OCI-LY7 (cell line): ENCODE data around the gene TRMO. TPM values are rescaled to one million over a fixed set of nuclear protein-coding genes. Genes with fewer than 3 reads are reported as not detected.
A peak's percentile ranks its signal among the peaks of the same experiment; 100 is the strongest.

Experiments used
- Bru-seq: library from RNA; stranded (reverse); fragments of 400-500 nt; gene quantifications from one replicate; lab custom pipeline; 2021; lab: Mats Ljungman, UMichigan
- BruChase-seq, 2 experiments: library from RNA; stranded (reverse); fragments of 400-500 nt; gene quantifications; one replicate each; lab custom pipeline; 2021; lab: Mats Ljungman, UMichigan
- BruUV-seq: library from RNA; stranded (reverse); fragments of 400-500 nt; replicated peaks from 2 replicates; lab custom pipeline; 2021; lab: Mats Ljungman, UMichigan
- CTCF ChIA-PET: fragments of 300-600 bp; sonication (Branson Sonifier 250); formaldehyde crosslinking; loops from one replicate; lab custom pipeline; 2022; ENCODE audit warnings: antibody characterized with exemption; ENCODE audit not compliant: unreplicated experiment; lab: Charles Lee
- POLR2A ChIA-PET: fragments of 300-600 bp; sonication (Branson Sonifier 250); formaldehyde crosslinking; loops from one replicate; lab custom pipeline; 2022; ENCODE audit warnings: antibody characterized with exemption; lab: Charles Lee
- DNase-seq: peaks from one replicate; pipeline ENCODE4 v3.0.0-alpha.2; 2015; ENCODE audit warnings: low spot score
- H2AFZ ChIP-seq: fragments of 200-600 bp; sonication (generic), shearing (Covaris generic); 2 replicates; pipeline ENCODE4 v1.6.1; 2014; ENCODE audit warnings: mild to moderate bottlenecking, antibody characterized with exemption, low read length, moderate library complexity
- H3K27ac ChIP-seq: fragments of 200-600 bp; sonication (generic); 2 replicates; pipeline ENCODE4 v1.5.1; 2014; ENCODE audit warnings: mixed run types, low read depth, mild to moderate bottlenecking, moderate library complexity, low read length, inconsistent platforms; ENCODE audit not compliant: poor library complexity, severe bottlenecking
- H3K36me3 ChIP-seq: fragments of 200-600 bp; sonication (generic); 2 replicates; pipeline ENCODE4 v1.6.1; 2014; ENCODE audit warnings: mild to moderate bottlenecking, antibody characterized with exemption, low read length, moderate library complexity, mixed read lengths; ENCODE audit not compliant: insufficient read depth
- H3K4me1 ChIP-seq: fragments of 200-600 bp; sonication (generic); 2 replicates; pipeline ENCODE4 v1.5.1; 2014; ENCODE audit warnings: mild to moderate bottlenecking, low read length; ENCODE audit not compliant: insufficient read depth, poor library complexity, severe bottlenecking
- H3K4me2 ChIP-seq: fragments of 200-600 bp; sonication (generic); 2 replicates; pipeline ENCODE4 v1.6.1; 2014; ENCODE audit warnings: mild to moderate bottlenecking, low read length
- H3K4me3 ChIP-seq: fragments of 200-600 bp; sonication (generic); 2 replicates; pipeline ENCODE4 v1.5.1; 2014; ENCODE audit warnings: mild to moderate bottlenecking, low read depth, low read length; ENCODE audit not compliant: poor library complexity, severe bottlenecking
- H3K79me2 ChIP-seq: fragments of 200-600 bp; sonication (generic); 2 replicates; pipeline ENCODE4 v1.6.1; 2016; ENCODE audit warnings: low read depth, mild to moderate bottlenecking, low read length, moderate library complexity, mixed read lengths; ENCODE audit not compliant: insufficient read depth
- H3K9me2 ChIP-seq: fragments of 200-600 bp; sonication (generic); 2 replicates; pipeline ENCODE4 v1.6.1; 2016; ENCODE audit warnings: mild to moderate bottlenecking, low read length, mixed read lengths; ENCODE audit not compliant: insufficient read depth
- H3K9me3 ChIP-seq: fragments of 200-600 bp; sonication (generic); 2 replicates; pipeline ENCODE4 v1.6.1; 2014; ENCODE audit warnings: mild to moderate bottlenecking, mixed run types, low read length, mixed read lengths
- H4K20me1 ChIP-seq: fragments of 200-600 bp; sonication (generic); 2 replicates; pipeline ENCODE4 v1.6.1; 2014; ENCODE audit warnings: mild to moderate bottlenecking, antibody characterized with exemption, low read length, moderate library complexity, mixed read lengths; ENCODE audit not compliant: insufficient read depth
- EZH2phosphoT487 ChIP-seq: fragments of 200-600 bp; sonication (generic); IDR thresholded peaks from 2 replicates; pipeline ENCODE4 v1.6.1; 2018; ENCODE audit warnings: low read depth, borderline replicate concordance, mild to moderate bottlenecking, mixed run types, antibody characterized with exemption, low read length, moderate library complexity, mixed read lengths
- intact Hi-C: fragments of 100-400 bp; cut with micrococcal nuclease; formaldehyde crosslinking; loops from one replicate; pipeline ENCODE4 v1.10.0; 2022; ENCODE audit not compliant: unreplicated experiment
- long read RNA-seq: library from polyadenylated mRNA; stranded (forward); transcript quantifications from one replicate; pipeline ENCODE4 v2.0.0, GENCODE V29; 2022
- total RNA-seq, 2 experiments: library from RNA; depleted of rRNA in 1 of 2; stranded (reverse); fragments of >200 nt in 1 of 2; shearing (Covaris generic) in 1 of 2; gene quantifications; 2 replicates each; pipeline ENCODE4 v1.2.3, GENCODE V29; 2014 to 2022
- TF ChIP-seq, protein P1 (sequence below): fragments of 200-600 bp; sonication (generic); conservative IDR thresholded peaks from 2 replicates; pipeline ENCODE4 v1.5.1; 2014; ENCODE audit warnings: mild to moderate bottlenecking, antibody characterized with exemption, low read length, moderate library complexity, mixed read lengths

TRMO gene, protein sequence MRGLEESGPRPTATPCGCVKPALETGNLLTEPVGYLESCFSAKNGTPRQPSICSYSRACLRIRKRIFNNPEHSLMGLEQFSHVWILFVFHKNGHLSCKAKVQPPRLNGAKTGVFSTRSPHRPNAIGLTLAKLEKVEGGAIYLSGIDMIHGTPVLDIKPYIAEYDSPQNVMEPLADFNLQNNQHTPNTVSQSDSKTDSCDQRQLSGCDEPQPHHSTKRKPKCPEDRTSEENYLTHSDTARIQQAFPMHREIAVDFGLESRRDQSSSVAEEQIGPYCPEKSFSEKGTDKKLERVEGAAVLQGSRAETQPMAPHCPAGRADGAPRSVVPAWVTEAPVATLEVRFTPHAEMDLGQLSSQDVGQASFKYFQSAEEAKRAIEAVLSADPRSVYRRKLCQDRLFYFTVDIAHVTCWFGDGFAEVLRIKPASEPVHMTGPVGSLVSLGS
- total RNA-seq (2014; rRNA removed; shearing (Covaris generic)): 17.6 and 34.7 TPM in 2 replicates
- 9.3 and 10.9 TPM in 2 replicates for total RNA-seq (2022)
- Bru-seq, nascent RNA: percentile 77 among the genes with signal in this experiment
- BruChase-seq, experiment 1, labeled RNA remaining after a 6-hour chase: percentile 57 among the genes with signal in this experiment
- BruChase-seq, experiment 2, labeled RNA remaining after a 2-hour chase: percentile 66 among the genes with signal in this experiment
- long read RNA-seq, transcript TRMO-203 (5 exons, 1,647 nt): major isoform, 7 of 23 reads
- long read RNA-seq, partial matches to known transcripts: 1 of 23 reads
- long read RNA-seq, other reads (novel, unspliced or antisense): 15 of 23 reads

DNA sequence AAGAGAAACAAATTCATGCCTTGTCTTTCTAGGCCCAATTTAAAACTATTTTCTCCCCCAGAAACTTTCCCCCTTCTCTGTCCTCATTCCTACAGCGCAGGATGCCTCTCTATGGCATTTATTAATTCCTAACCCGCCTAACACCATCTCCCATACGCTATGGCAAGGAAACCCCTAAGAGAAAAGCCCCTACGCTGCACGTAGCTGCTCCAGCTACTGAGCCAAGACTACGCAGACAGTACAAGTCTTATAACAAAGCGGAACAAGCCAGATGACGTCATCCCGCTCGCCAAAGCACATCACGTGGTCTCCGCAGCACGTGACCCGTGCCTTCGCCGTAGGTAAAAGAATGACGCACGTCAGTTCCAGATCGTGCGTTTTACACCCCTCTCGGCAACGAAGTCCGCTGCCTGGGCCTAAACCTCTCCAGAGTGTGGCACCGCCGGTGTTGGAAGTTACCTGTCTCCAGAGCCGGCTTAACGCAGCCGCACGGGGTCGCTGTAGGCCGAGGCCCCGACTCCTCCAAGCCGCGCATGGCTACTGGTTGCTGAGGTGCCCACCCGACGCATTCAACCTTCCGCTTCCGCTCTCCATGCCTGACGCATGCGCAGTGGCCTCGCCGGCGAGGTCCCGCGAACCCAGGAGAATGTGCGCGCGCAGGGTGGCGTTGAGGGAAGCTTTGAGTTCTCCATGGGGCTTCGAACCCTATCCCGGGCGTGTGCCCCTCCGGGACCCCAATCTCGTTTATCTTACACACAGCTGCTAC is at the start of gene TRMO:
TRMO (minus strand) TSS at position 542 of the 766 bp plus-strand sequence; CDS start at position 535, 7 bp downstream.
- H3K4me1 ChIP-seq: peaks cover 45% of the 10 kb centered on the region
- TF ChIP-seq EZH2phosphoT487: no peak
- TF ChIP-seq, protein P1, sequence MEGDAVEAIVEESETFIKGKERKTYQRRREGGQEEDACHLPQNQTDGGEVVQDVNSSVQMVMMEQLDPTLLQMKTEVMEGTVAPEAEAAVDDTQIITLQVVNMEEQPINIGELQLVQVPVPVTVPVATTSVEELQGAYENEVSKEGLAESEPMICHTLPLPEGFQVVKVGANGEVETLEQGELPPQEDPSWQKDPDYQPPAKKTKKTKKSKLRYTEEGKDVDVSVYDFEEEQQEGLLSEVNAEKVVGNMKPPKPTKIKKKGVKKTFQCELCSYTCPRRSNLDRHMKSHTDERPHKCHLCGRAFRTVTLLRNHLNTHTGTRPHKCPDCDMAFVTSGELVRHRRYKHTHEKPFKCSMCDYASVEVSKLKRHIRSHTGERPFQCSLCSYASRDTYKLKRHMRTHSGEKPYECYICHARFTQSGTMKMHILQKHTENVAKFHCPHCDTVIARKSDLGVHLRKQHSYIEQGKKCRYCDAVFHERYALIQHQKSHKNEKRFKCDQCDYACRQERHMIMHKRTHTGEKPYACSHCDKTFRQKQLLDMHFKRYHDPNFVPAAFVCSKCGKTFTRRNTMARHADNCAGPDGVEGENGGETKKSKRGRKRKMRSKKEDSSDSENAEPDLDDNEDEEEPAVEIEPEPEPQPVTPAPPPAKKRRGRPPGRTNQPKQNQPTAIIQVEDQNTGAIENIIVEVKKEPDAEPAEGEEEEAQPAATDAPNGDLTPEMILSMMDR: peak; percentile 83
- ChIA-PET CTCF (interaction anchor here (0.5 to 1.8 kb wide), 11 partner anchors 8 to 1222 kb away, joined by 3 to 5 read pairs (median 3); no protein-coding TSS in a partner anchor), POLR2A (interaction anchor here (0.5 to 3.2 kb wide), 31 partner anchors 9 to 1032 kb away, joined by 3 to 22 read pairs (median 4); no protein-coding TSS in a partner anchor)
- H3K4me2 ChIP-seq: peak within 1 kb of the TSS; percentile 85
- BruUV-seq: no TSS peak
- H3K9me2 ChIP-seq: no peaks in the 10 kb centered on the region; the same call in 1 of the 2 replicates
- peak; percentile 100 for DNase-seq
- peaks cover 21% of the 10 kb centered on the region; the same call in 1 of the 2 replicates for H3K79me2 ChIP-seq
- intact Hi-C loops: loop anchor here (1.0 to 10.0 kb wide), 4 partner anchors 134 to 1313 kb away; partner anchors contain the start of gene NANS
- no peaks in the 10 kb centered on the region for H3K36me3 ChIP-seq
- peak within 1 kb of the TSS; percentile 72 for H3K4me3 ChIP-seq
- peak within 1 kb of the TSS; percentile 95 for H2AFZ ChIP-seq
- H3K27ac ChIP-seq: peak within 1 kb of the TSS; percentile 85
- no peaks in the 10 kb centered on the region for H4K20me1 ChIP-seq
- no peaks in the 10 kb centered on the region for H3K9me3 ChIP-seq

DNA sequence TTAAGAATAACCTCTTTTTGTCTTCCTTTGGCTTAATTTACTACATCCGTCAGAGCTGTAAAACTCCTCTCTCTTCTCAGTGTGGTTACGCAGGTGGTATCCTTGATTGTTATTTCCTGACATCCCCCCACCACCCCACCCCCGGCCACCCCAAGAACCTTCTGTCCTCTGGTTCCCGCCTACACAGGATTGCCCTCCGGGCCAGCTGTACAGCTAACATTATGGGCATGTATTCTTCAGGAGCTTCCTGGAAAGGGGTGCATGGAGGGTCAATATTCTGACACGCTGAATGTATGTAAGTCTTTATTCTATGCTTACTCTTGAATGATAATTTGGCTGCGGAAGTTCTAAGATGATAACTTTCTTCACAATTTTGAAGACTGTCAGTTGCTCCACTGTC is 47.9 kb upstream of the TRMO start:
- Histone ChIP-seq H3K4me1 (peaks cover 37% of the 10 kb centered on the region), H3K9me2 (no peaks in the 10 kb centered on the region), H4K20me1 (no peaks in the 10 kb centered on the region), H3K27ac (peak overlapping the region; percentile 44), H2AFZ (no peak overlapping the region), H3K36me3 (no peaks in the 10 kb centered on the region), H3K9me3 (0 out of 2 replicates have a peak, but pooled peaks cover 3% of the 10 kb centered on the region), H3K4me2 (peak overlapping the region; percentile 45), H3K79me2 (no peaks in the 10 kb centered on the region), H3K4me3 (no peak overlapping the region)
- no peak for TF ChIP-seq EZH2phosphoT487
- TF ChIP-seq, protein P1: no peak
- DNase-seq: peak; percentile 60
- BruUV-seq: no TSS peak
- intact Hi-C loops: no loop called here
- POLR2A ChIA-PET: interaction anchor here (3.2 kb wide), 1 partner anchor 11 kb away, joined by 39 read pairs; the partner anchor contains the start of gene ANP32B
- CTCF ChIA-PET: interaction anchor here (0.8 kb wide), 1 partner anchor 48 kb away, joined by 4 read pairs; the partner anchor contains the start of gene TRMO
